Measurements from ENCODE around the gene ACAD10. TPM values are rescaled to one million over a fixed set of nuclear protein-coding genes. Genes with fewer than 3 reads are reported as not detected.

The ACAD10 gene
- total RNA-seq, 1 experiment from 2014 or later, result 20.7 TPM

DNA sequence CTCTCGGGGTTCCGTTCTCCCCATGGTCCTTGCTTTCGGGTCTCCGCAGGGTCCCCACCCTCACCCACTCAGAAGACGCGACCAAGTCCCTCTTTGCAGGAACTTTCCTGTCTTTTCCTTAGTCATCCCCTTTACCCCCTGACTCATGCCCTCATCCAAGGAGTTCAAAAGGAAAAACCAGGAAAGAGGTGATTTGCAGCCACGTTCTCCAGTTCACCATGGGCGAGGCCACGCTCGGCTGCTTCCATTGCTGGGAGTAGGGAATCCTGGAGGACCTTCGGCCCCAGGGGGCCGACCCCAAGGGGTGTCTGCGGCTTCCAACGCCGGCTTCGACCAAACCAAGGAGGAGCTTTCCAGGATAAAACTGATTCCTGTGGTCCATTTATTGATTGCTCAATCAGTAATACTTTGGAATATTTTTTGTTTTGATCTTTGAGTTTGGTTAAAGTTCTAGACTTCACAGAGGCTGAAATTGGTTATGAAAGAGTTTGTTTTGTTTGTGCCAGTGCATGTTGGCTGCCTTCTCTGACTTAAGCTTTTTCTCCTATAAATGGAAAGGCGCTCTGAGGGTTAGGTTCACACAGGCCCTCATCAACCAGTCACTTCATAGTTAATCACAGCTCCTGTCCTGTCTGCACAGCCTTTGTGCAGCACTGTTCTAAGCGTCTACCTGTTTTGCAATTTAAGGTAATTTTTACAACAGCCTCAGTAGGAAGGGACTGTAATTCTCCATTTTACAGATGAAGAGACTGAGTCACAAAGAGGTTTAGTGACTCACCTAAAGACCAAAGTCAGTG lies 81.7 kb downstream of the ACAD10 start:
- DNase-seq, result peak; percentile 70
- Histone ChIP-seq H3K27me3 (ENCODE audit: control insufficient read depth, insufficient read depth, low read length) (peaks cover 2% of the 10 kb centered on the region; the same call in 1 of the 2 replicates), H3K4me3 (ENCODE audit: insufficient read depth, low read depth, low read length) (peak overlapping the region; percentile 73)

DNA sequence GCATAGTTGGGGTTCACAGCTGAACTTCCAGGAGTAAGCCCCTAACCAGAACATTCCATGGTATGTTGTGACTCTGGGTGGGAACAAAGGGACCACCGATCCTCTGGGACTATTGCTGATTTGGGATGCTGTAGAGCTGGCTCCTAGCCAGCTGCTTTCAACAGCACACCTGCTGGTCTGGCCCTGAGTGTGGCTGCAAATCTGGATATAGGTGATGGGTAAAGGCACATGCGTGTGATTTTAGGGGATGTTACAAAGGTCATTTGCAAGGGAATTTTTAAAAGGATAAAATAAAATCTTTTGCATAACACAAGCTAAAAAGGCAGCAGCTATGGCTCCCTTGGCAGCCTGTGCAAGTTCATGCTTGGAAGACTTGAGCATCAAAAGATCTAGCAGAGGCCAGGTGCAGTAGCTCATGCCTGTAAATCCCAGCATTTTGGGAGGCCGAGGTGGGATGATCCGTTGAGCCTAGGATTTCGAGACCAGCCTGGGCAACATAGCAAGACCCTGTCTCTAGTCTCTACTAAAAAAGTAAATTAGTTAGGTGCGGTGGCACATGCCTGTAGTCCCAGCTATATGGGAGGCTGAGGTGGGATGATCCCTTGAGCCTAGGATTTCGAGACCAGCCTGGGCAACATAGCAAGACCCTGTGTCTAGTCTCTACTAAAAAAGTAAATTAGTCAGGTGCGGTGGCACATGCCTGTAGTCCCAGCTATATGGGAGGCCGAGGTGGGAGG lies 82.5 kb downstream of the ACAD10 start:
- no peaks in the 10 kb centered on the region for H3K36me3 ChIP-seq (replicated peaks; ENCODE audit: control insufficient read depth, insufficient read depth, low read length)
- DNase-seq, result no peak
- no peak overlapping the region for H3K4me3 ChIP-seq (ENCODE audit: insufficient read depth, low read depth, low read length)
- peaks cover 2% of the 10 kb centered on the region; the same call in 1 of the 2 replicates for H3K27me3 ChIP-seq (ENCODE audit: control insufficient read depth, insufficient read depth, low read length)

More for the DNA sequence above, 81.7 kb downstream of the ACAD10 start:
- no peaks in the 10 kb centered on the region for H3K36me3 ChIP-seq (replicated peaks; ENCODE audit: control insufficient read depth, insufficient read depth, low read length)

DNA sequence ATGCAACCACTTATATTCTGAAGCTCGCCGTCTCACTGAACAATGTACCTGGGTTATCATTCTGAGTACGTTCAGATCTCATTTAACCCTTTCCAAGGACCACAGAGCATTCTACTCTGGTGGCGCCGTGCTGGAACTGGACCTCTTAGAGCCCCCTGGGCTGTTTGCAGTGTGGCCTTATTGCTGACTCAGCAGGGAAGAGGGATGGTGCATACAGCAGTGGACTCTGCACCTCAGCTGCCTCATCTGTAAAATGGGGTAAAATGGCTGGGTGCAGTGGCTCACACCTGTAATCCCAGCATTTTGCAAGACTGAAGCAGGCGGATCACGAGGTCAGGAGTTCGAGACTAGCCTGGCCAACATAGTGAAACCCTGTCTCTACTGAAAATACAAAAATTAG lies 83.7 kb downstream of the ACAD10 start:
- H3K36me3 ChIP-seq (replicated peaks; ENCODE audit: control insufficient read depth, insufficient read depth, low read length), result no peaks in the 10 kb centered on the region

DNA sequence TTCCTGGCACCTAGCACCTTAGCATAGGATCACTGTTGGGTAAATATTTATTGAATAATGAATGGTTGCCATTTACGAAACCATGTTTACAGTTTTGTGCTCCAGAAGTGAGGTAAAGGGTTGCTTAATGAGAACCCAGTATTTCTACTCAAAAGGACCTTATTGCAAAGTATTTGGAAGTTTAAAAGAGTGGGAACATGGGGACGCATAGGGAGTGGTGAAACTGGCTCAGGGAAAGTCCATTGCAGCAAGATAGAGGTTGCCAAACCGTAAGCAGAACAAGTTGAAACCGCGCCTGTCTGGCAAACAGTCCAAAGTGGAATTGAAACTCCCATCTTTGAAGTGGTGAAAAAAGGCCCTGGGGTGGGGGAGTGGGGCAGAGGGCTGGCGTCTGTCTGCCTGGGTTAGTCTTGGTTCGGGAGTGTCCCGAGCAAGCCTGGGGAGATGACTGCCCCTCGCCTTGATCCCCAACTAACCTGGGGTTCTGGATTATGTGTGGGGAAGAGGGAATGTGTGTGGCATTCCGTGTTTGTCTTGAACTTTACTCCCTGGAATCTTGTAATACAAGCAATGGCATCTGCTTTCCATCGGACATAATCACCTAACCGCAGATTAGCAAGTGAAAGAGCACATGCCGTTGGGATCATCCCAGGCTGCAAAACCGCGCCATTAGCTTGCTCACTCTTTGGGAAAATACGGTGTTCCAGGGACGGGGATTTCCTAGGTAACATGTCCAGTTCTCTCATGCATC lies 88.1 kb downstream of the ACAD10 start:
- Histone ChIP-seq H3K4me3 (ENCODE audit: insufficient read depth, low read depth, low read length) (no peak overlapping the region), H3K27me3 (ENCODE audit: control insufficient read depth, insufficient read depth, low read length) (no peaks in the 10 kb centered on the region), H3K36me3 (replicated peaks; ENCODE audit: control insufficient read depth, insufficient read depth, low read length) (peaks cover 1% of the 10 kb centered on the region; the same call in 1 of the 2 replicates)
- no peak for DNase-seq

More for the DNA sequence above, 83.7 kb downstream of the ACAD10 start:
- no peak for DNase-seq
- H3K27me3 ChIP-seq (ENCODE audit: control insufficient read depth, insufficient read depth, low read length), result peaks cover 2% of the 10 kb centered on the region; the same call in 1 of the 2 replicates
- no peak overlapping the region for H3K4me3 ChIP-seq (ENCODE audit: insufficient read depth, low read depth, low read length)

DNA sequence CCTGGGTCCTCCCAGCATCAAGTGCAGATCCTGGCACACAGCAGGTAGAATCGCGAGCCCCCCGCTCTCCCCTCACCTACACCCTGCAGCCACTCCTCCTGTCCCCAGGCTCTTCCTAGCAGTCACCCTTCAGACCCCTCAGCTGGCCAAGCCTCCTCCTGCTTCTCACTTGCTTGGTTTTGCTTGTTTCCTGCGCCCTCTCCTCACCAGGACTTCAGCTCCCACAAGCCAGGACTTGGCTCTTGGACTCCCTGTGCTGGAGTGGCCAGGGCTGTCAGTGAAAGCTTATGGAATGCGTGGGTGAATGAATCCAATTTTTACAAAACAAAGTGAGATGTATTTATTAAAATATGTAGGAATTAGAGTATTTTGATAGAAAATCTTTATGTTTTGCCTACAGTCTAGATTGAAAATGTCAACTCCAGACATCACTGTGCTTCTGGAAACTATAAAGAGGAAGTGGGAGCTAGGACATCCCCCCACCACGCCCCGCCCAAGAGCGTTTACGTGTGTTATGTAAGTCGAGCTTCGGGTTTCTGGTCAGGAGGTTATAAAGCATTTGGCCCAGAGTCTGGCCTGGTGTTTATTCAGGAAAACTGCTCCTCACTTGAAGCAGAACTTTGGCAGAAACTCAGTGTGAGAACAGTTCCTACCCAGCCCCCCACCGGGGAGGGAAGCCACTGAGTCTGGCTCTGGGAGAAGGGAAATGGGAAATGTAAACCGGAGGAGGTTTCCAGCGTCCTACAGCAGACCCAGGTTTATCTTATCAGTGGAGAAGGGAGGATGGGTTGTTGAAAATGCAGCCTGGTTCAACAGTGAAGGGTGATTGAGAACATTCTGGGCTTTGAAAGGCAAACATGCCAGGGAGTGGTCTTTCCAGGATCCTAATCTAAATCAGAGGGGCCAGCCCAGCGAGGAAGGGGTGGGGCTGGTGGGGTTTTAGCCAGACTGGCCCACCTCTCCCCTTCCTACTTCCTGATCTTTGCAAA lies 89.6 kb downstream of the ACAD10 start:
- H3K36me3 ChIP-seq (replicated peaks; ENCODE audit: control insufficient read depth, insufficient read depth, low read length), result peaks cover 1% of the 10 kb centered on the region; the same call in 1 of the 2 replicates
- H3K27me3 ChIP-seq (ENCODE audit: control insufficient read depth, insufficient read depth, low read length), result no peaks in the 10 kb centered on the region
- H3K4me3 ChIP-seq (ENCODE audit: insufficient read depth, low read depth, low read length), result no peak overlapping the region
- DNase-seq, result no peak

DNA sequence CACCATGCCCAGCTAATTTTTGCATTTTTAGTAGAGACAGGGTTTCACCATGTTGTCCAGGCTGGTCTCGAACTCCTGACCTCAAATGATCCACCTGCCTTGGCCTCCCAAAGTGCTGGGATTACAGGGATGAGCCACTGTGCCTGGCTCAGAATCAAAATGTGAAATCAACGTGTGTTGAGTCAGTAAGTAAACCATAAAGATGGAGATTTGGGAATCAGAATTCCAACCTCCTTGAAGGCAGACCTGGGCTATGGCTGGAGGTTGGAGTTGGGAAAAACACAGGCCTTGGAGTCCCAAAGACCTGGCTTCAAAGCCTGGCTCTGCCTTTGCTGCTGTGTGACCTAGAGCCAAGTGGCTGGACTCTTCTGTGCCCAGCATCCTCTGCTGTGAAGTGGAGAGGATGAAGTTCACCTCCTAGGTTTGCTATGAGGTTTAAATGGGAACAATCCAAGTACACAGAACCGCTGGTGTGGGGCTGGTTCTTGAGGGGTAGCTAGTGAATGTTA lies 91.0 kb downstream of the ACAD10 start:
- peaks cover 2% of the 10 kb centered on the region; the same call in 1 of the 2 replicates for H3K36me3 ChIP-seq (replicated peaks; ENCODE audit: control insufficient read depth, insufficient read depth, low read length)
- H3K27me3 ChIP-seq (ENCODE audit: control insufficient read depth, insufficient read depth, low read length), result no peaks in the 10 kb centered on the region
- H3K4me3 ChIP-seq (ENCODE audit: insufficient read depth, low read depth, low read length), result no peak overlapping the region
- no peak for DNase-seq

DNA sequence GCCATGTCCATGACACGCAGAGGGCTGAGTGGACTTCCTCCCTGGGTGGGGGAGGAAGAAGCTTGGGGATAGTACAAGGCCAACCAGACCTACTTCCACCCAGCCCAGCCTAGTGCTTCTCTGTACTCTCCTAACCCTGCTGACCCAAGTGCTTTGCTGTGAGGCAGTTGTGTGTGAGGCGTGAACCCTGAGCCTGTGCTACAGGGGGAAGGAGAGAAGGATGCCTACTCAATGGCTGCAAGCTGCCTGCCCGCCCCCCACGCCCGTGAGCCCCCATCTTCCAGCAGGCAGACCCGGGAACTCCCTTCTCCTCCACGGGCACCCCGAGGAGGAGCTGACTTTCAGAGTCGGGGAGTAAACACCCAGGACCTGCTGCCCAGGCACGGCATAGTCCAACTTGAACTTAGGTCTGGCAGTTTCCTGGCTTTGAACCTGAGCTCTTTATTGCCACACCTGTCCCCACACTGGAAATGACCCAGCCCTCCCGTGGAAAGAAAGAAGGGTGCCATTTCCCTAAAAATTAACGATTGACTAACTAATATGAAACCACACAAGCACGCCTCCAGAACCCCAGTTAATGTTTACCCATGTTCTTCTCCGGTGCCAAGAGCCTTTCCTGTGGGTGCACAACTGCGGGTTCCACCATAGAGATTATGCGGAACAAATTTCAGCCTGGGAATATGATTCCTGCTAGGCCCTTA lies 91.6 kb downstream of the ACAD10 start:
- no peak for DNase-seq
- Histone ChIP-seq H3K4me3 (ENCODE audit: insufficient read depth, low read depth, low read length) (no peak overlapping the region), H3K36me3 (replicated peaks; ENCODE audit: control insufficient read depth, insufficient read depth, low read length) (peaks cover 2% of the 10 kb centered on the region; the same call in 1 of the 2 replicates), H3K27me3 (ENCODE audit: control insufficient read depth, insufficient read depth, low read length) (no peaks in the 10 kb centered on the region)

DNA sequence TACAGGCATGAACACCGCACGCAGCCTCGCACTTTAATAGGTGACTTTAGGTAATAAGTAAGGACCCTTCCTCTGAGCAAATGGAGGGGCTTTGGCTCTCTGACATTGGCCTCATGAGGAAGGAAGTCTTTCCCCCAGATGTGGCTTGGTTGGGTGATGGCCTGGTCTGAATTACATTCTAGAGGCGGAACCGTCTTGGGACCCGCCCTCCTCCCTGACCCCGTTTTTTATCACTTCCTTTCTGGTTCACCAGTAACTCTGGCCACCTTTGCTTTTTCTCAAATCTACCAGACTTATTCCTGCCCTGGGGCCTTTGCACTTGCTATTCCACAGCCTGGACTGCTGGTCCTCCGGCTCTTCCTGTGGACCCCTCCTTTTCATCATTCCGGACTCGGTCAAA lies 94.3 kb downstream of the ACAD10 start:
- peaks cover 12% of the 10 kb centered on the region for H3K36me3 ChIP-seq (replicated peaks; ENCODE audit: control insufficient read depth, insufficient read depth, low read length)
- H3K27me3 ChIP-seq (ENCODE audit: control insufficient read depth, insufficient read depth, low read length), result no peaks in the 10 kb centered on the region
- no peak overlapping the region for H3K4me3 ChIP-seq (ENCODE audit: insufficient read depth, low read depth, low read length)
- no peak for DNase-seq

DNA sequence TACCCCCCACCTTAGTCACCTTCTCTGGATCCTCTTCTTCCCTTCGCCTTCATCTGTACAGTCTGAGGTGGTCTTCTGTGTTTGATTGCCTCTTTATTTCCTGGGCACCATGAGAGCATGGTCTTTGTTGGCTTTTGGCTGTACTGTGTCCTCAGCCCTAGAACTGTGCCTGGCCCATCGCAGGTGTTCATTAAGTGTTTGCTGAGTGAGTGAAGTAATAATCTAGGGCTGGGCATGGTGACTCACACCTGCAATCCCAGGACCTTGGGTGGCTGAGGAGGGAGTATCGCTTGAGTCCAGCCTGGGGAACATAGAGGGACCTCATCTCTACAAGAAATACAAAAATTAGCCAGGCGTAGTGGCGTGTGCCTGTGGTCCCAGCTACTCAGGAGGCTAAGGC lies 94.8 kb downstream of the ACAD10 start:
- Histone ChIP-seq H3K36me3 (replicated peaks; ENCODE audit: control insufficient read depth, insufficient read depth, low read length) (peaks cover 11% of the 10 kb centered on the region), H3K4me3 (ENCODE audit: insufficient read depth, low read depth, low read length) (no peak overlapping the region), H3K27me3 (ENCODE audit: control insufficient read depth, insufficient read depth, low read length) (no peaks in the 10 kb centered on the region)
- DNase-seq, result no peak

DNA sequence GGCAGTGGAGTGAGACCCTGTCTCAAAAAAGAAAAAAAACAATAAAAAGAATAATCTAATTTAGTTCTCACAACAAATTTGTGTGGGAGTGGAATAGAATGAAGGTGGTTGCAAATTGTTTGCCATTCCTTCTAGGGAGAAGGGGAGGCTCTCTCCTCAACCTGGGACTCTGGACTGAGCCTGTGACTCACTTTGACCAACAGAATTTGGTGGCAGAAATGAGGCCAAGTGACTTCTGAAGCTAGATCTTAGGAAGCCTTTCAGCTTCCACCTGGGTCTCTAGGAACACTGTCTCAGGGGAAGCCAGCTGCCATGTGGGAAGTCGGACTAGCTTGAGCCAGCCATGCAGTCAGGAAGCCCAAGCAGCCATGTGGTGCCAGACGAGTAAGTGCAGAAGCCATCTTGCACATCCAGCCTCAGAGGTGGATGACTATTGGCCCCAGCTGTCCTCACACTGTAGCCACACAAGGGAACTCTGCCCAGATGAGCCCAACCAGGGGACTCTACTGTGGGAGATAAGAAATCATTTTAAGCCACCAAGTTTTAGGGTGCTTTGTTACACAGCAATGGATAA lies 95.3 kb downstream of the ACAD10 start:
- Histone ChIP-seq H3K4me3 (ENCODE audit: insufficient read depth, low read depth, low read length) (no peak overlapping the region), H3K27me3 (ENCODE audit: control insufficient read depth, insufficient read depth, low read length) (no peaks in the 10 kb centered on the region)
- no peak for DNase-seq

DNA sequence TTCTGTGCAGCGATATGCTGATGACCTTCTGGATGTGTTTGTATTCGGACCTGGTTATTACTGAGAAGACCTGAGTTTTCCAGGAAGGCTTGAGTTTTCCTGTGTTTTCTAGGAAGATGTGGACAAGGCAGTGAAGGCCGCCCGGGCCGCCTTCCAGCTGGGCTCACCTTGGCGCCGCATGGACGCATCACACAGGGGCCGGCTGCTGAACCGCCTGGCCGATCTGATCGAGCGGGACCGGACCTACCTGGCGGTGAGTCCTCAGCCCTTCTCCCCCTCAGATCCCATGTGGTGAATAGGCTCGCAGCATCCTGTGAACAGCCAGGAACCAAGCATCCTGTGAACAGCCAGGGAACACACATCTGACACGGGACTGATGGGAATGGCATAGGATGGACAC lies 97.2 kb downstream of the ACAD10 start:
- no peak overlapping the region for H3K4me3 ChIP-seq (ENCODE audit: insufficient read depth, low read depth, low read length)
- peaks cover 11% of the 10 kb centered on the region for H3K36me3 ChIP-seq (replicated peaks; ENCODE audit: control insufficient read depth, insufficient read depth, low read length)
- no peaks in the 10 kb centered on the region for H3K27me3 ChIP-seq (ENCODE audit: control insufficient read depth, insufficient read depth, low read length)
- no peak for DNase-seq

More for the DNA sequence above, 95.3 kb downstream of the ACAD10 start:
- H3K36me3 ChIP-seq (replicated peaks; ENCODE audit: control insufficient read depth, insufficient read depth, low read length), result peaks cover 11% of the 10 kb centered on the region

DNA sequence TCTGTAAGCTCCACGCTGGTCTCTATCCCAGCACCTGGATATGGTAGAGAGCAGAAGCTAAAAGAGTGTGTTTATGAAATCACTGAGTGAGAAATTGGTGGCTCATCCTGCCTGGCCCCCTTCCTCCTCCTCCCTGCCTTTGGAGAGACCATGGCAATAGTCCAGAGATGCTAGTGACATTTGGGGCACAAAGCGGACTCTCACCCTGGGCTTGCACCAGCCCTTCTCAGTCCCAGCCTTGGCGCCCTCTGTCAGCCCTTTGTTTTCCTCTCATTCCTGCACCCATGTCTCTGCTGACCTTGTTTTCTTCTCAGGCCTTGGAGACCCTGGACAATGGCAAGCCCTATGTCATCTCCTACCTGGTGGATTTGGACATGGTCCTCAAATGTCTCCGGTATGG lies 99.1 kb downstream of the ACAD10 start:
- Histone ChIP-seq H3K4me3 (ENCODE audit: insufficient read depth, low read depth, low read length) (no peak overlapping the region), H3K27me3 (ENCODE audit: control insufficient read depth, insufficient read depth, low read length) (no peaks in the 10 kb centered on the region), H3K36me3 (replicated peaks; ENCODE audit: control insufficient read depth, insufficient read depth, low read length) (peaks cover 13% of the 10 kb centered on the region)
- no peak for DNase-seq

DNA sequence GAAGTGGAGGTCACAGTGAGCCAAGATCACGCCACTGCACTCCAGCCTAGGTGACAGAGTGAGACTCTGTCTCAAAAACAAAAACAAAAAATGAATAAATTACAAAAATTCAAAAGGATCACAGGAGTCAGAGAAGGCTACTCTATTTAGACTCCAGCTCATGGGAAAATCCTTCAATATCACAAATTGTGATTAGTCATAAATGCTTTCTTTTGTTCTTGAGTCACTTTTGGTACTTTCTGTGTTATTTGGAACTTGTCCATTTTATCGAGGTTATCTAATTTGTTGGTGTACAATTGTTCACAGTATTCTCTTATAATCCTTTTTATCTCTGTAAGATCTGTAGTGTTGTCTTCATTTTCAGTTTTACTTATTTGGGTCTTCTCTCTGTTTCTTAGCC lies 99.8 kb downstream of the ACAD10 start:
- Histone ChIP-seq H3K27me3 (ENCODE audit: control insufficient read depth, insufficient read depth, low read length) (no peaks in the 10 kb centered on the region), H3K36me3 (replicated peaks; ENCODE audit: control insufficient read depth, insufficient read depth, low read length) (peaks cover 14% of the 10 kb centered on the region), H3K4me3 (ENCODE audit: insufficient read depth, low read depth, low read length) (no peak overlapping the region)
- DNase-seq, result no peak

Data from H7 (cell line).